IPS-20b (cell line): ENCODE measurements around the gene CCR7.

Experiments used
- H3K27ac ChIP-seq: one replicate; pipeline ENCODE4 v1.5.1; 2013; ENCODE audit warnings: low read length
- H3K27me3 ChIP-seq: 2 replicates; pipeline ENCODE4 v1.6.1; 2013; ENCODE audit warnings: mild to moderate bottlenecking, low read length, inconsistent platforms; ENCODE audit not compliant: insufficient read depth
- H3K36me3 ChIP-seq: 2 replicates; pipeline ENCODE4 v1.6.1; 2013; ENCODE audit warnings: low read depth, mild to moderate bottlenecking, inconsistent platforms, low read length, moderate library complexity; ENCODE audit not compliant: insufficient read depth
- H3K4me1 ChIP-seq: 2 replicates; pipeline ENCODE4 v1.6.1; 2013; ENCODE audit warnings: mild to moderate bottlenecking, control low read depth, inconsistent platforms, low read length, moderate library complexity; ENCODE audit not compliant: insufficient read depth
- H3K4me3 ChIP-seq: 2 replicates; pipeline ENCODE4 v1.5.1; 2013; ENCODE audit warnings: mild to moderate bottlenecking, low read length, inconsistent platforms
- H3K9ac ChIP-seq: 2 replicates; pipeline ENCODE4 v1.6.1; 2013; ENCODE audit warnings: low read depth, mild to moderate bottlenecking, inconsistent platforms, low read length, moderate library complexity
- H3K9me3 ChIP-seq: 2 replicates; pipeline ENCODE4 v1.6.1; 2013; ENCODE audit warnings: mild to moderate bottlenecking, low read depth, low read length, inconsistent platforms; ENCODE audit not compliant: insufficient read depth

Gene CCR7

GRCh38 chr17:40568074-40568836 lies 3.0 kb upstream of the CCR7 start:
- peaks cover 9% of the 10 kb centered on the region; the same call in 1 of the 2 replicates for H3K4me1 ChIP-seq
- no peak overlapping the region for H3K27ac ChIP-seq
- H3K27me3 ChIP-seq, result no peaks in the 10 kb centered on the region
- no peak overlapping the region for H3K4me3 ChIP-seq
- H3K36me3 ChIP-seq, result no peaks in the 10 kb centered on the region
- no peak overlapping the region for H3K9ac ChIP-seq
- H3K9me3 ChIP-seq, result peaks cover 9% of the 10 kb centered on the region

- peaks cover 9% of the 10 kb centered on the region for H3K9me3 ChIP-seq
- no peaks in the 10 kb centered on the region for H3K27me3 ChIP-seq
- peaks cover 9% of the 10 kb centered on the region; the same call in 1 of the 2 replicates for H3K4me1 ChIP-seq
- H3K9ac ChIP-seq, result no peak overlapping the region
- no peak overlapping the region for H3K27ac ChIP-seq
- no peaks in the 10 kb centered on the region for H3K36me3 ChIP-seq
- H3K4me3 ChIP-seq, result no peak overlapping the region
These were observed 2.1 kb upstream of the CCR7 start for GRCh38 chr17:40567377-40567776.

- Histone ChIP-seq H3K9me3 (peaks cover 9% of the 10 kb centered on the region), H3K9ac (no peak overlapping the region), H3K4me1 (peaks cover 9% of the 10 kb centered on the region; the same call in 1 of the 2 replicates), H3K36me3 (no peaks in the 10 kb centered on the region), H3K27me3 (0 out of 2 replicates have a peak, but pooled peaks cover 3% of the 10 kb centered on the region), H3K4me3 (no peak overlapping the region), H3K27ac (no peak overlapping the region)
These were observed 617 bp upstream of the CCR7 start for GRCh38 chr17:40565769-40566409.

- H3K27ac ChIP-seq, result no peak overlapping the region
- H3K9me3 ChIP-seq, result peaks cover 9% of the 10 kb centered on the region
- H3K4me1 ChIP-seq, result peaks cover 9% of the 10 kb centered on the region; the same call in 1 of the 2 replicates
- no peak overlapping the region for H3K4me3 ChIP-seq
- H3K9ac ChIP-seq, result no peak overlapping the region
- 0 out of 2 replicates have a peak, but pooled peaks cover 3% of the 10 kb centered on the region for H3K27me3 ChIP-seq
- no peaks in the 10 kb centered on the region for H3K36me3 ChIP-seq
These were observed 933 bp downstream of the CCR7 start for GRCh38 chr17:40564195-40564882.

- H3K36me3 ChIP-seq, result no peaks in the 10 kb centered on the region
- H3K9ac ChIP-seq, result no peak overlapping the region
- no peak overlapping the region for H3K4me3 ChIP-seq
- peaks cover 9% of the 10 kb centered on the region; the same call in 1 of the 2 replicates for H3K4me1 ChIP-seq
- 0 out of 2 replicates have a peak, but pooled peaks cover 3% of the 10 kb centered on the region for H3K27me3 ChIP-seq
- H3K27ac ChIP-seq, result no peak overlapping the region
- peaks cover 9% of the 10 kb centered on the region for H3K9me3 ChIP-seq
These were observed 1.8 kb downstream of the CCR7 start for GRCh38 chr17:40563220-40564052.

- no peak overlapping the region for H3K27ac ChIP-seq
- H3K4me1 ChIP-seq, result peaks cover 9% of the 10 kb centered on the region; the same call in 1 of the 2 replicates
- no peak overlapping the region for H3K4me3 ChIP-seq
- H3K9me3 ChIP-seq, result peaks cover 9% of the 10 kb centered on the region
- no peaks in the 10 kb centered on the region for H3K36me3 ChIP-seq
- H3K27me3 ChIP-seq, result 0 out of 2 replicates have a peak, but pooled peaks cover 8% of the 10 kb centered on the region
- H3K9ac ChIP-seq, result no peak overlapping the region
These were observed 2.4 kb downstream of the CCR7 start for GRCh38 chr17:40562838-40563219.

- Histone ChIP-seq H3K4me3 (no peak overlapping the region), H3K9ac (no peak overlapping the region), H3K27me3 (0 out of 2 replicates have a peak, but pooled peaks cover 16% of the 10 kb centered on the region), H3K4me1 (peaks cover 9% of the 10 kb centered on the region; the same call in 1 of the 2 replicates), H3K27ac (no peak overlapping the region), H3K36me3 (no peaks in the 10 kb centered on the region), H3K9me3 (peaks cover 1% of the 10 kb centered on the region)
These were observed 3.2 kb downstream of the CCR7 start for GRCh38 chr17:40561871-40562611.

GRCh38 chr17:40561294-40561870 lies 3.9 kb downstream of the CCR7 start:
- H3K9me3 ChIP-seq, result no peaks in the 10 kb centered on the region
- no peak overlapping the region for H3K27ac ChIP-seq
- no peak overlapping the region for H3K4me3 ChIP-seq
- peaks cover 9% of the 10 kb centered on the region; the same call in 1 of the 2 replicates for H3K4me1 ChIP-seq
- 0 out of 2 replicates have a peak, but pooled peaks cover 16% of the 10 kb centered on the region for H3K27me3 ChIP-seq
- no peak overlapping the region for H3K9ac ChIP-seq
- H3K36me3 ChIP-seq, result no peaks in the 10 kb centered on the region

GRCh38 chr17:40560592-40561293 lies 4.5 kb downstream of the CCR7 start:
- Histone ChIP-seq H3K36me3 (no peaks in the 10 kb centered on the region), H3K9ac (no peak overlapping the region), H3K4me1 (peaks cover 9% of the 10 kb centered on the region; the same call in 1 of the 2 replicates), H3K27me3 (0 out of 2 replicates have a peak, but pooled peaks cover 16% of the 10 kb centered on the region), H3K9me3 (no peaks in the 10 kb centered on the region), H3K27ac (no peak overlapping the region), H3K4me3 (no peak overlapping the region; the same call in 1 of the 2 replicates)
